HG02973 (cell line): ENCODE data around the gene TBC1D10A.

Experiments
- ATAC-seq: cut with Tn5 transposase; IDR thresholded peaks from one replicate; pipeline ENCODE4 v1.9.1; 2021; ENCODE audit warnings: moderate library complexity; ENCODE audit not compliant: unreplicated experiment

TBC1D10A gene

DNA sequence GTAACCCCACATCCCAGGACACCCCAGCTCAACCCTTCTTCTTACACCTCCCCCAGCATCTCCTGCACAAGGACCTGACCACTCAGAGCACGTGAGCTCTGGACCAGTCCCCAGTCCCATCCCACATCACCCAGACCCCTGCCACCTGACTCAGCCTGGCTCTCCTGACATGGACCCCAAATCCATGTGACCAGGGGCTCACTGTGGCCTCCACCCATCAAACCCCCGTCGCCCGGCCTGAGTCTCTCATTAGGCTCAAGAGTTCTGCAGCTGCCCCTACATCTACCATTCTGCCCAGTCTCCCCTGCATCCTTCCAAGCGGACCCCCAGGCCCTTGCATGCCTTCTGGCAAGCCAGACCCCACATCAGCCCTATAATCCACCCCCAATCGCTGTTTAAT is 78.3 kb downstream of the TBC1D10A start:
- ATAC-seq, result no peak

DNA sequence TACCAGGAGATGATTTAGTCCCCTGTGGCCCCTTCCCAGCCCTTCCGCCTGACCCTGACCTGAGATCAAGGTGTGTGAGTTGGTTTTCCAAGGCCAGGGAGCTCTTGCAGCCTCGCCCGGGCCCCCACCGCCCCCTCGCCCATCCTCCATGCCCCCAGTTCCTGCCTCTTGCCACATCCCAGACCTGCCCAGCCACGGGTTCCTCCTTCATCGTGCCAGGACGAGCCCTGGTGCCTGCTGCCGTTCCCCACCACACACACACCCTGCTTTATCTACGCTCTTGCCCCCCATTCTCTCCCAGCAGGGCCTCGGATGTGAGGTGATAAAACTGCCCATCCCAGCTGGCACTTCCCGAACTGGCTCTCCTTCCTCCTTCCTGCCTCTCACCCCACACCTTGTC is 78.8 kb downstream of the TBC1D10A start:
- ATAC-seq, result no peak

DNA sequence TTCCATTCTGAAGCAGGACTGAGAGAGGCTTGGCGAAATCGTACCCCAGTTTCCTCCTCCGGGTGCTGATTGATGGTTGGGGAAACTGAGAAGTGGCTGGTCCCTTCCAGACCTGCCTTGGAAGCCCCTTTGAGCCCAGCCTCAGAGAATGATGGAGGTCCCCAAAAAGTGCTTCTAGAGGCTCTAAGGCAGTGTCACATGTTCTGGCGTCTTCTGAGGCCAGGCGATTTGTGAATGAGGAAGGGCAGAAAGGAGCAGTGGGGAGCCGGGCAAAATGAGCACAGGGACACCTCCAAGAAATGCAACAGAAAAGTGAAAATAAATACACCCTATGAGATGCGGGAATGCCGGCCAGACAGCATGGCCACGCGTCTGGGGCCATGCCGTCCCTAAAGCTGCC is 79.2 kb downstream of the TBC1D10A start:
- no peak for ATAC-seq

DNA sequence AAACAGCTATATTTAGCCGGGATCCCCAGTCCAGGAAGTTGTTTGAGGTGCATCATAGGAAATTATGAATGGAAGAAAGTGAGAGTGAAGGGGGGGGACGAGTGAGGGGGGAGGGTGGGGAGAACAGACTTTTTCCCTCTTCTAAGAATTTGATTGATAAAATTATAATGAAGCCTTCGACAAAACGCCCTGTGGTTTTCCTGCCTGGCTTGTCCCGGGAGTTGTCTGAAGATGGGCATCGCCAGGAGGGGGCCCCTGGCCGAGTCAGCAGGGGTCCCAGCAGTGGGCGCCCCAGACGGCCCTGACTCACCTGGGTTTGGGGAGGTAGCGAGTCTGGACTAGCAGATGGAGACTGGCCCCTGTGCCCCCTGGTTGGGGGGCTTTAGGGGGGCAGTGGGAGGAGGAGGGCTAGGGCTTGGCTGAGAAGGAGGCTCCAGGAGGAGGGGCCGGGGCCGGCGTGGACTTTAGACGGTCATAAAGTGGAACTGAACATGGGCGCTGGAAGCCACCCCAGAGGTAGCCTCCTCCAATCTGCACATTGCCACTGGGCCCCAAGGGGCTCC is 79.8 kb downstream of the TBC1D10A start:
- ATAC-seq, result no peak

DNA sequence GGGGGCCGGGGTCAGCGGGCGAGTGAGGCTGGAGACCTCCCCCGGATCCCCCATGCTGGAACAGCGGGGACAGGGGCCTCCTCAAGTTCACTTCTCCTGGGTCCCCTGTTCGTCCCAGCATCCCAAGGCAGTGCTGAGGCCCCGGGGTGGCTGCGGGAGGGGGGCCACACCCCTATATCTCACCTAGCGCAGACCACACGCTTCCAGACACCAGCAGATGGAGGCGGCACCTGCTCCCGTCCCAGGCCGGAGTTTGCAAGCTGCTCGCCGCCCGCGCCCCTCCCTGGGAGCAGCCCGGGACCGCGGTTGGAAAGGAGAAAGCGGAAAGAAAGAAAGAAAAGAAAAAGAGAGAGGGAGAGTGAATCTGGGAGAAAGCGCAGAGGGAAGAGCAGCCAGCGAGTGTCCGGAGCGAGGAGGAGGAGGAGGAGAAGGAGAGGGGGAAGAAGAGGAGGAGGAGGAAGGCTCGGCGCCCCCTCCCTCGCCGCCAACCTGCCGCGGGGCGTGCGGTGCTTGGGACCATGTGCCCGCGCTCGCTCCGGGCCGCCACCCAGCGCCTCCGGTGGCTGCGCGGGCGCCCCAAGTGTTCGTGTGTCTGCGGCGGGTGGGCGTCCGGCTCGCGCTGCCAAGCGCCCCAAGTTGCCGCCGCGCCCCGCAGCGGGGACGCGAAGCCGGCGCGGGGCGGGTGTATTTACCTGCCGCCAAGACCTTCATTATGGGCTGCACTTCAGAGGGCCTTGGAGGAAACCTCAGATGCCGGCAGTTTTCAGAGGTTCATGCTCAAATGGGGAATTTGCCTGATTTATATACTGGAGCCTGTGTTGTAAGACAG is 80.5 kb downstream of the TBC1D10A start, which contains the start of gene LIF:
LIF (minus strand) TSS at position 775 of the 829 bp plus-strand sequence; CDS start at position 711, 64 bp downstream.
- no peak for ATAC-seq

DNA sequence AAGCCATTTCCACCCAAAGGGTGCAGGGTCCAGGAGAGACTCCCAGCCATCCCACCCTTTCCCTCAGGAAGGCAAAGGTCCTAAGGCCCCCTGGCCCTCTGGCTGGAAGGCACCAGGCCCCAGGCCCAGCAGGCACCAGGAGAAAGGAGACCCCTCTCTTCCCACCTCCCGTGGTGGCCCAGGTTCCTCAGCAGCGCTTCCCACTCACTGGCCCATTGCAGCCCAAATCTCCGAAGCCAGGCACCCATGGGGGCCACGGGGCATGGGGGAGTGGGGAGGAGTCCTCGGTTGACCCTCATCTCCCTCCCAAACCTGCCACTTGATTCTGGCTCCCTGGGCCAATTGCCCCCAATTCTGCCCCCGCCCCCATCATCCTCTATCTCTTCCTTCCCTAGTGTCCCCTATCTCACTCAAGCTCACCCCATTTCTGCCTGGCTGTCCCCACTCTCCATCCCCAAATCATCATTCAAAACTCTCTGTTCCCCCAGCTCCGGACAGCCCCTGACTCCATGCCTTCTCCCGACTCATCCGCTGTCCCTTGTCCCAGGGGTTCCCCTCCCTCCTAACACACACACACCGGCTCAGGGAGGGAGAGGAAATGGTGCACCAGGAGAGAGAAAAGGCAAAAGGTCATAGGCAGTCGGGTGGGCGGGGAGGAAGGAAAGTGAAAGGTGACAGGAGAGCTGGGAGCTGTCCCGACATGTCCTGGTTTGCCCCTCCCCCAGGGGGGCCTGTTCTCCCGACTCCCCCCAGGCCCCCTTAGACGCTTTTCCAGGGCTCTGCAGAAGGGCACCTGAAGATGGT is 81.4 kb downstream of the TBC1D10A start:
- no peak for ATAC-seq

DNA sequence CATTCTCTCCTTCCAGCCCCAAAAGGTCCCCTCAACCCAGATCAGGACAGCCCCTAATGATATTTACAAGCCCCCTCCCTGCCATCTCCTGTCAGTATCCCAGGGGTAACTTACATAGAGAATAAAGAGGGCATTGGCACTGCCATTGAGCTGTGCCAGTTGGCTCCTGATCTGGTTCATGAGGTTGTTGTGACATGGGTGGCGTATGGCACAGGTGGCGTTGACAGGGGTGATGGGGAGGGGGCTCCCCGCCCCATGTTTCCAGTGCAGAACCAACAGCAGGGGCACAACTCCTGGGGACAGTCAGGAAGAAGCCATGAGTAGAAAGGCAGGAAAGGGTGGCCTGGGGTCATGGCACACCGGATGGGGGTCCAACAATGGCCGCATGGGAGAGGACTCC is 82.1 kb downstream of the TBC1D10A start:
- no peak for ATAC-seq

DNA sequence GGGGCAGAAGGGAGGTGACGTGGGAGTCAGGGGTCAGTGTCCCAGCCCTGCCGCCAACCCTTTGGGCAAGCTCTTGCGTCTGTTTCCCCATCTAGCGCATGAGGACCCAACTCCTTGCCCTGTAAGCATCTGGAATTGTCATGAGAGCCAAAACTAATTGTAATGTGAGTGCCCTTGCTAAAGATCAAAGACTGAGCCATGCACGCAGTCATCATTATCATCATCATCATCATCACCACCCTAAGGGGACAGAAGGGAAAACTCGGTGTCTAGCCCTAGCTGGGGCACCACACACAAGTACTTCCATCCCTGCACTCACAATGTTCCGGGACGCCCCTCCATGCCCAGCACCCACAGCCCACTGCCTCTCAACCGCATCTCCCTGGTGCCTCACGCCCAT is 82.7 kb downstream of the TBC1D10A start:
- no peak for ATAC-seq

DNA sequence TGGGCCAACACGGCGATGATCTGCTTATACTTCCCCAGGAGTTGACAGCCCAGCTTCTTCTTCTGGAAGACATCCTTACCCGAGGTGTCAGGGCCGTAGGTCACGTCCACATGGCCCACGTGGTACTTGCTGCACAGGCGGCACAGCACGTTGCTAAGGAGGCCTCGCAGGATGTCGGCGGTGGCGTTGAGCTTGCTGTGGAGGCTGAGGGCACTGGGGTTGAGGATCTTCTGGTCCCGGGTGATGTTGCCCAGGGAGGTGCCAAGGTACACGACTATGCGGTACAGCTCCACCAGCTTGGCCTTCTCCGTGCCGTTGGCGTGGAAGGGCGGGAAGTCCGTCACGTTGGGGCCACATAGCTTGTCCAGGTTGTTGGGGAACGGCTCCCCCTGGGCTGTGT is 83.1 kb downstream of the TBC1D10A start:
- no peak for ATAC-seq
